GM21390 (cell line): ENCODE results near the gene CCT6B.

ENCODE experiments used
- ATAC-seq: cut with Tn5 transposase; IDR thresholded peaks from one replicate; pipeline ENCODE4 v1.9.1; 2021; ENCODE audit not compliant: unreplicated experiment

Gene CCT6B

DNA sequence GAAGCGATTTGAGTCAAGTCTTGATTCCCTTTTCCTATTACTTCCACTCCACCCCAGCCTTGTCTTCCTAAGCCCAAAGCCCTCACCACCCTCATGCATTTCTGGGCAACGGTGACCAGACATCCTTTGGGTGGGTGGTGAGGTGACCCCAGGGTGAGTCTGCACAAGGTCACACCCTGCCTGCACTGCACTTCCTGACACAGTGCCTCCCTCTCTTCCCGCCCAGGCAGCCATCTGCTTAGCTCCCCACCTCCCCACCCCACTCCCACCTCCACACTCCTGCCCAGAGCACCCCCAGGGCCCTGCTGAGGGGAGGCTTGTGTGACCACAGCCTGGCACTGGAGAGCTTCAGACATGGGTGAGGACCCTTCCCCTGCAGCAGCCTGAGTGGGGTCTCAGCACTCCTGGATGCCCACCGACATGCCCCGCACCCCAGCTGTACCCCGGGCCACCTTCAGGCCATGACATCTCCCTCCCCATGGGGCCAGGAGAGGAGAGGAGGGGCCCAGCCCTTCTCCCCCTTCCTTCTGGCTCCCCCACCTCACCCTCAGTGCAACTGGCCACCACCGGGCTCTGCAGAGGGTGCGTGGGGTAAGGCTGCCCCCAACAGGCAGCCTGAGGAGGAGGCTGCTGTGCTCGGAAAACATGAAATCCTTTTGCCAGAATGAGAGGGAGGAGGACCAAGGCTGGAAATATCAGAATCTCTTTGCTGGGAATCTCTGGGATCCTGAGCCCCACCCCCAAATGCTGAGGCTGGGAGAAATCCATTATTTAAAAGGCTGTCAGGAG is 68.6 kb downstream of the CCT6B start:
- no peak for ATAC-seq

DNA sequence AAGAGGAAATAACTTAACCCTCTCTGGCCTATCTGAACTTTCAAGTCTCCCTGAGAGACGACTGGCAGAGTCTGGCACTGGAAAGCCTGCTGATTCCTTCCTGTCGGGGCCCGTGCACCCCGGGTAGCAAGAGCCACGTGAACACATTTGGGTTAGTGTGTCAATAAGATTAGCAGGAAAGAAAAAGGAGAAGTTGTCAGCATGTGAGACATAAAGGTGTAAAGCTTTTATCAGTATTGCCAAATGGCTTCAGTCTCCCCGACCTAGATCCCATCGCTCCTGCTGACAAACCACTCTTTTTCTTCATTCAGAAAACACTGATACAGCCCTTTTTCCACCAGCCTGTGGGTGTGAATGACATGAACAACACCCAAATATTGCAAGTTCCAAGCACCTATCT is 74.4 kb downstream of the CCT6B start:
- ATAC-seq: no peak

DNA sequence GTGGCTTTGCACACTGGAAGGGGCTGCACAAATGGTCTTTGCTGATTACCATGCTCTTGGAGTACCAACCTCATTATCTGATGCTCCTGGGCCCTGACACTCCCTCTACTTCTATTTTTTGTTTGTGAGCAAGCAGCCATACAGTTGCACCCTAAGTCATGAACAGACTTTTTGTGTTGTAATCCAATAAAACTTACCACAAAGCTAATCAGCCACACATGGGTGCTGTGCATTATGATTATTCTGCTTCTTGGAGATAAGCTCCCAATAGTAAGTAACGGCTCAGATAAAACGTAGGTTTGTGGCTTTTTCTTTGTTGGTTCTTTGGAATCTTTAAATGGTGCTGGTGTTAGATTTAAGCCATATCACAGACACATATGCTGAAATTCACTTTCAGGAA is 76.2 kb downstream of the CCT6B start:
- ATAC-seq: no peak

DNA sequence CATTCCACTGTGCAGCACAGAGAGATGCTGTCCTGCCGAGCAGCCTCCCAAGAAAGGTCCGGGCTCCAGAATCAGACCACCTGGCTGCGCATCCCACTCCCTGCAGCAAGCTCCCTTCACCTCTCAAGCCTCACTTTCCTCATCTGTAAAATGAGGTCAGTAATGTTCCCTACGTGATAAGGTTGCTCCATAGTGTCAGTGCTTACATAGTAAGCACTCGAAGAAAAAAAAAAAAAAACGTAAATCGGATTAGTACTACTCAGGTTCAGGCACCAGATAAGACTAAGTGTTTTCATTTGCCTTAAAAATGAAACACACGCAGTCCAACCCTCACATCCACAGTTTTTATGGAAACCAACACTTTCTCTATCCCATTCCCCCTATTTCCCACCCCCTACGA is 76.7 kb downstream of the CCT6B start:
- no peak for ATAC-seq

DNA sequence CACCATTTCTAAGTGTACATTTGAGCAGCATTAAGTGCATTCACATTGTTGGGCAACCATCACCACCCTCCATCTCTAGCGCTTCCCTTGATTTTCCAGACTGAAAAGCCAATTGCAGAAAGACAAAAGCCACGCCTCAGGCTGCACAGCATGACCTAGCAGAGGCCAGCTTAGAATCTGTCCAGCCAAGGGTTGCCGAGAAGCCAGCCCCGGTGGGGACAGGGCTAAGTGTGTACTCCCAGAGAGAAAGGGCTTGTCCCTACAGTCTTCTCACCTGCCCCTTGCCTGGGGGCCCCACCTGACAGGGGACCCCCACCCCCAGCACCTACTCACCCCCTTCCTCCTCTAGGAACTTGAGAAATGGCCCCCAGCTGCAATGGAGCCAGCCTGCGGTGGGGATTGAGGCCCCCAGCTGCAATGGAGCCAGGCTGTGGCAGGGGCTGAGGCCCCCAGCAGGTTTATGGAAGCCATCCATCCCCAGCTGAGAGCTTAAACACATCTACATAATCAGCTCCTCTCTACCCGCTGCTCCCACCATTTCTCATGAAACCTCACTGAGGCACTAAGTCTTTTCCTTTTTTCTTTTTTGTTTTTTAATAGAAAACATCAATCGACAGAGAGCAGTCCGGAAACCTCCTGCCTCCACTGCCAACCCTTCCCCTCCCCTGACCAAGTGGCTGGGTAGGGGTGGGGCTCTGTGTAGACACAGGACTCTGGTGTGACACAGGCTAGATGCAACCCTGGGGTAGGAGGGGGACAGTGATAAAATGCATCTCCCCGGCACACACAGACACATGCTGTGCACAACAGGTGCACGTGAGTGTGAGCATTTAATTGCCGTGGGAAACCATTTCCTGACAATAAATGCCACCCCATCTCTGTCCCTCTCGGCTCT is 77.9 kb downstream of the CCT6B start:
- ATAC-seq: no peak

DNA sequence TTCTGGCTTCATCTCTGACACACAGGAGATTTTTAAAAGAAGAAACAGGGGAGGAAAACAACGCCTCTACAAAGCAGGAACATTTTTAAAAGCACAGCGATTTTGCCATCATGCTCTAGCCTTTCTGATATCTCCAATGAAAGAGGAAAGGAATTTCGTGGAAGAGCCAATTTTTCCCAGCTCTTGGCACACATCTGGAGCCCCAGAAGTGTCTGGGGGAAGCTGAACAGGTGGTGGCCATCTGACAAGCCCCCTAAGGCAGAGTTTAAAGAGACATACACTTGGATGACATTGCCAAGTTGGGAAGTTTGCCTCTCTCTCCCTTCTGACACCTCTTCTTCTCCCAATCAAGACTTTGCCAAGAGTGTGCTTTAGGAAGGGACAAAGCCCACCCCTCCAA is 82.1 kb downstream of the CCT6B start:
- ATAC-seq: no peak
